GM13976 (cell line): ENCODE measurements around the gene CUX1.
"Not testable (repeated sequence)": the region's sequence is repeated elsewhere in the genome, so short reads cannot be mapped to it uniquely, and the experiment has no call there.

Experiments used
- DNase-seq: peaks from one replicate; pipeline ENCODE4 v3.0.0; 2012; ENCODE audit warnings: low spot score
- CTCF ChIP-seq: IDR thresholded peaks from 2 replicates; pipeline ENCODE4 v1.5.1; 2012; ENCODE audit warnings: borderline replicate concordance, mild to moderate bottlenecking; ENCODE audit not compliant: insufficient read depth; ENCODE audit errors: extremely low read depth, missing control alignments, control extremely low read depth
- in situ Hi-C: fragments of 300-500 bp; cut with MboI; formaldehyde crosslinking; loops from one replicate; pipeline ENCODE4 v1.12.0; 2022; ENCODE audit warnings: low sequenced_read_pairs, mixed read lengths, inconsistent platforms; ENCODE audit not compliant: unreplicated experiment

CUX1 gene

GRCh38 chr7:102049765-102050164, 232.3 kb downstream of the CUX1 start:
- TF ChIP-seq CTCF: no peak
- in situ Hi-C loops: no loop called here
- no peak for DNase-seq

GRCh38 chr7:102050864-102051460, 233.5 kb downstream of the CUX1 start:
- in situ Hi-C loops: no loop called here
- TF ChIP-seq CTCF: no peak
- no peak for DNase-seq

- in situ Hi-C loops, DNase-seq: not testable (repeated sequence)
Measured at GRCh38 chr7:102051736-102052135, 234.3 kb downstream of the CUX1 start.

- in situ Hi-C loops: no loop called here
- no peak for DNase-seq
- no peak for TF ChIP-seq CTCF
Measured at GRCh38 chr7:102054158-102054557, 236.7 kb downstream of the CUX1 start.

- no peak for TF ChIP-seq CTCF
- no peak for DNase-seq
- in situ Hi-C loops: no loop called here
Measured at GRCh38 chr7:102055181-102055976, 238.0 kb downstream of the CUX1 start.

- no peak for TF ChIP-seq CTCF
- in situ Hi-C loops: no loop called here
- DNase-seq: no peak
Measured at GRCh38 chr7:102059524-102059923, 242.1 kb downstream of the CUX1 start.

GRCh38 chr7:102061354-102061945, 244.0 kb downstream of the CUX1 start:
- in situ Hi-C loops: no loop called here
- DNase-seq: no peak
- TF ChIP-seq CTCF: no peak
